GM12873 (cell line): ENCODE data around the gene ZNF93.

Experiments used
- CTCF ChIP-seq: IDR thresholded peaks from 2 replicates; pipeline ENCODE4 v1.5.1; 2012; ENCODE audit warnings: low read depth, mild to moderate bottlenecking, moderate library complexity, low read length, control low read depth; ENCODE audit not compliant: insufficient read depth; ENCODE audit errors: missing control alignments

Gene ZNF93

DNA sequence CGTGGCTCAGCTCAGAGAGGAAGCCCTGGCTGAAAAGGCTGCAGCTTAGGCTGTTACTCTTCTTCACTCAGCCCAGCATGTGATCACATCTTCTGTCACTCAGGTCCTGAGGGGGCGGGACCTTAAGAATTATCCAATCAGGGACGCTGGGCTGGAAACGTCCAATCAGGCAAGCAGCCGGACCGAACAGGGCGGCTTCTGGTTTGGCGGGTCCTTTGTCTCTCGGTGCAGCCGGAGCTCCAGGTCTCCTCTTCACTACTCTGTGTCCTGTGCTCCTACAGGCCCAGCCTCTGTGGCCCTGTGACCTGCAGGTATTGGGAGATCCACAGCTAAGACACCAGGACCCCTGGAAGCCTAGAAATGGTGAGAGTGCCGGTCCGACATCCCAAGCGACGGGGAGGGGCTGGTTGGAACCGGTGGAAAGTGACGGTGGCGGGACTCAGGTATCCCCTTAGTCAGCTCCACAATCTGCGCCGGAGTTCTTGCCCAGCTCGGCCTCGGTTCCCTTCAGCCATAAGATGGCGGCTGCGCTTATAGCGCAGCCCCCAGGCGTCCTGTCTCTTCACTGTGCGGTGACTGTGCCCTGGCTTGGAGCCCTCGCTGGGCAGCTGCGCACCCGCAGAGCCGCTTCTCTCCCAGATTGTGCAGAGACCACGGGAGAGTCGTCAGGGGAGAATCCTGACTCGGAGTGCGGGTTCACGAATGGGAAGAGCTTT, at the start of gene ZNF93:
Gene ZNF93 (plus strand): TSS at position 218 of the 716 bp plus-strand sequence. CDS start 143 bp downstream, at position 361.
- TF ChIP-seq CTCF = no peak

DNA sequence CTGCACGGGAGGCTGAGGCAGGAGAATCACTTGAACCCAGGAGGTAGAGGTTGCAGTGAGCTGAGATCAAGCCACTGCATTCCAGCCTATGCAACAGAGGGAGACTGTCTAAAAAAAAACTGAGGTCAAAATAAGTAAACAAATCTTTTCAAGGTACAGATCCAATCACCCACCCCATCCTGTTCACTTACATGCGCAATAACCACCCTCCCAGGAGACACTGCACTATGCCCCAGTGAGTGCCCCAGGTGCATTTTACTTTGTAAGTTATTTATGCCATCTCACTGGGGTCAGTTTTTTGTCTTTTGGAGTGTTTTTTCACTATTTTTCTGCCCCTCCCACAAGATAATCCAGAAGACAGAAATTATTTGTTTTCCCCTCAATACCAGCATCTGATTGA, 42.0 kb upstream of the ZNF93 start:
- no peak for TF ChIP-seq CTCF

DNA sequence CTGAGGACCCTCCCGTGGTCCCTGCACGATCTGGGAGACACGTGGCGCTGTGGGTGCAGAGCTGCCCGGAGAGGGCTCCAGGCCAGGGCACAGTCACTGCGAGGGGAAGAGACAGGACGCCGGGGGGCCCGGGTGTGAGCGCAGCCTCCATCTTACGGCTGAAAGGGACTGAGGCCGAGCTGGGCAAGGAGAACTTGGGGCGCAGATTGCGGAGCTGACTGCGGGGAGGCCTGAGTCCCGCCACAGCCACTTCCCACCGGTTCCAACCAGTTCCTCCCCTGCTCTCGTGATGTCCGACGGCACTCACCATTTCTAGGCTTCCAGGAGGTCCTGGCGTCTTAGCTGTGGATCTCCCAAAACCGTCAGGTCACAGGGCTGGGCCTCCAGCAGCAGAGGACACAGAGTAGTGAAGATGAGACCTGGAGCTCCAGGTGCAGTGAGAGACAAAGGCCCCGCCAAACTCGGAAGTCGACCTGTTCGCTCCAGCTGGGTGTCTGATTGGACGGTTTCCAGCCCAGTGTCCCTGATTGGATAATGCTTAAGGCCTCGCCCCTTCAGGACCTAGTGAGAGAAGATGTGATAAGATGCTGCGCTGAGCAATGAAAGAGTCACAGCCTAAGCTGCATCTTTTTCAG, 39.9 kb upstream of the ZNF93 start:
- TF ChIP-seq CTCF = no peak

GRCh38 chr19:19865750-19866610, 34.8 kb upstream of the ZNF93 start, which contains the start of gene ZNF253:
ZNF253 (plus strand) TSS chr19:19865882; CDS start chr19:19865997, 115 bp downstream.
- TF ChIP-seq CTCF = no peak

GRCh38 chr19:19866611-19867248, 34.0 kb upstream of the ZNF93 start:
- no peak for TF ChIP-seq CTCF

DNA sequence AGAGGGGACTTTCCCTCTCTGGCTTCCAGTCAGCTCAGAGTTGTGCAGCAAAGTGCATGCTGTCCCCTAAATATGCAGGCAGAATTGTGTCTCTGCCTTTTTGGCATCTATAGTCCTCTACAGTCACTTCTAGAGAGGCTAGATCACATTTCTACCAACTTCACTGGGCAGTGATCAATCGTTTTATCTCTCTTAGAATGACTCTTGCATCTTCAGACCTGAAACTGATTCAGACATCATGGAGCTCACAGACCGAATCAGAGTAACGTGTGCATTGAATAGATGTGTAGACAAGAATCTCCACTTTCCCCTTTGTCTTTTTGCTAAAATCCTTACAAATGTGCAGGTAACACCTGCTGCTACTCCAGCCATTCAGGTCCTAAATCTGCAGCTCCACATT, 28.8 kb upstream of the ZNF93 start:
- no peak for TF ChIP-seq CTCF
